ENCODE measurements around the gene ARHGEF9.
"Not testable (repeated sequence)": the region's sequence is repeated elsewhere in the genome, so short reads cannot be mapped to it uniquely, and the experiment has no call there.

The ARHGEF9 gene

DNA sequence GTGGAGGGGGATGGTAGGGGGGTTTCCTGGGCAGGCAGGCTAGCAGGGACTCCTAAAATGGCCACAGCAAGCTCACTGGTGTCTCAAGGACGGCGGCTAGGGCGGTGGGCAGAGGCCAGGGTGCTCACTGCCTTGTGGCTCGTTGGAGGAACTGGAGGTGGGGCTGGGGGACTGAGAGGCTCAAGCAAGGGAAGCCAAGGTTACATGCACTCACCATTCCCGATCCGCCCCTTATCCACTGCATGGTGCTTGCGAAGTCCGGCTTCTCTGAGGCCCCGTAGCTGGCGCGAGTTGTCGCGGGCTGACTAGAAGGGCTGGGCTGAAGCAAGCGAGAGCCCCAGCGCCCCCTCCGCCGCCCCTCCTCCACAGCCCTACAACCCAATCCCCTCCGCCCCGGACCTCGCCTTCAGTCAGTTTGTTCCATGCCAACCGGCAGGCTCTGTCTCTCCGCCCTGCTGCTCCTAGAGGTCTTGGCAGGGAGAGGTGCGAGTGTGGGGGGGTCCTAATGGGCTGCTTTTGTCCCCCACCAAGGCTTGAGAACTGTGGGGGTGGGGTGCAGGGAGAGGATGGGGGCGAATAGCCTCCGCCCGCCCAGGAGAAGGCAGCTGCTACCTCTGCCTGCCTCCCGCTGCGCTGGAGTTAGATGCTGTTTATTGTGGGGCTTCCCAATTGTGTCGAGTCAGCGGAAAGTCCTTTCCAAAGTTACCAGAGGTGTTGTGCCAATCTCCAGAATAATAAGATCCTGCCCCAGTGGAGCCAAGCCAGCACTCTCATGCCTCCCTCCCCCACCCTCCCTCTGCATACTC, at the start of gene ARHGEF9:
TSS of gene ARHGEF9 (minus strand) at position 313 of the 806 bp plus-strand sequence. CDS start at position 244, 69 bp downstream.
- peak; percentile 16 for DNase-seq

DNA sequence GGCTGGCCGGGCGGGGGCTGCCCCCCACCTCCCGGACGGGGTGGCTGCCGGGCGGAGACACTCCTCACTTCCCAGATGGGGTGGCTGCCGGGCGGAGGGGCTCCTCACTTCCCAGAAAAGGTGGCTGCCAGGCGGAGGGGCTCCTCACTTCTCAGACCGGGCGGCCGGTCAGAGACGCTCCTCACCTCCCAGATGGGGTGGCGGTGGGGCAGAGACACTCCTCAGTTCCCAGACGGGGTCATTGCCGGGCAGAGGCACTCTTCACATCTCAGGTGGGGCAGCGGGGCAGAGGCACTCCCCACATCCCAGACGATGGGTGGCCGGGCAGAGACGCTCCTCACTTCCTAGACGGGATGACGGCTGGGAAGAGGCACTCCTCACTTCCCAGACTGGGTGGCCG, 40.4 kb upstream of the ARHGEF9 start:
- DNase-seq: not testable (repeated sequence)

DNA sequence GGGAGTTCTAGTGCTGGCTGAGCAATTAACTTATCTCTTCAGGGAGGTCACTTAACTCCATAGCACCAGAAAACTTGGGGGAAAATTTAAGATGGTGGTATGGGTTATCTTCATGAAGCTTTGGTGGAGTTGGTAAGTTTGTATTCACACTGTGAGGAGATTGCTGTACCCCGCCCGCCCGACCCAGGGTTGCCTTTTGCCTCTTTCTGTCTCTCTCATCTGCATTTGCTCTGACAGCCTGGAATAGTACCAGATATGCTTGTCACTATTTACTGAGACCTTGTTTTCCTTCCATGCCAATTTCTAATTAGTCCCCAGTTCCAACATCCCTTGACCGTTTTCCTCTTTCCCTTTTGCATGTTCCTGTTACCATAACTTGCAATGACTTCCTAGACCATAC, 33.1 kb upstream of the ARHGEF9 start:
- no peak for DNase-seq

DNA sequence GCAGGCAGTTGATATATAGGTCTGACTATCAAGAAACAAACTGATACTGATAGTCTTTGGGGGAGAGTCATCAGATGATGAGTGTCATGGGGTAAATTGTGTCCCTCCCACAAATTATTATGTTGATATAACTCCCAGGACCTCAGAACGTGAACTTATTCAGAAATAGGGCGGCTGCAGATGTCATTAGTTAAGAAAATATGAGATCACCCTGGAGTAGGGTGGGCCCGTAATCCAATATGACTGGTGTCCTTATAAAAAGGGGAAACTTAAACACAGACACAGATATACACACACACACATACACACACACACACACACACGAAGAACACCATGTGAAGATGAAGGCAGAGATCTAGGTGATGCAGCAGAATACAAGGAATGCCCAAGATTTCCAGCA, 32.7 kb upstream of the ARHGEF9 start:
- no peak for DNase-seq

DNA sequence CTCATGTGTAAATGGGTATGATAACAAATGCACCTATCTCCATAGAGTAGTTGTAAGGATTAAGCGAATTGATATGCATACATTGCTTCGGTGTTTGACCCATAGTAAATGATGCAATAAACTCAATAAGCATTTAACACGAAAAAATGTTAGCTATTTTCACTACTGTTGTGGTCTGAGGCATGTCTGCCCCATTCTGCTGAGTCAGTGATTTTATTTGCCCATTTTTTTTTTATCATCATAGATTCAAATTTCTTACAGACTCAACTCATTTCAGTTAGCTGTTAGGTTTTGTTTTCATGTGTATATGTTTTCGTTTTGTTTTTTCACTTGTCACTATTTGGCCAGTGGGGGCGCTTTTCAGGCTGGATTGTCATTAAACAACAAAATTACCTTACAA, 27.8 kb upstream of the ARHGEF9 start:
- DNase-seq: no peak

DNA sequence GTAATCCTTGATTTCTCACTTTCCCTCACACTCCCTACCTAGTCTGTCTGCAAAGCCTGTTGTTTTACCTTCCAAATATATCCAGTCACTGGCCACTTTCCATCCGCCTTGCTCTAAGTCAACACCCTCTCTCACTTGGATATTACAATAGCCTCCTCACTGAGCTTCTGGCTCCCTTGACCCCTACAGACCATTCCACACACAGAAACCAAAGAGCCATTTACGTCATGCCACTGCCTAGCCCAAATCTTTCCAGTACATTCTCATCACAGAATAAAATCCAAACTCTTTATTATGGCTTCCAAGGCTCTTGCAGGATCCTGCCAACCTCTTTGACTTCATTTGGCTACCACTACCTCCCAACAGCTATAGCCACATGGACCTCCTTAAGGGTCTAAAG, 25.7 kb upstream of the ARHGEF9 start:
- DNase-seq: no peak

DNA sequence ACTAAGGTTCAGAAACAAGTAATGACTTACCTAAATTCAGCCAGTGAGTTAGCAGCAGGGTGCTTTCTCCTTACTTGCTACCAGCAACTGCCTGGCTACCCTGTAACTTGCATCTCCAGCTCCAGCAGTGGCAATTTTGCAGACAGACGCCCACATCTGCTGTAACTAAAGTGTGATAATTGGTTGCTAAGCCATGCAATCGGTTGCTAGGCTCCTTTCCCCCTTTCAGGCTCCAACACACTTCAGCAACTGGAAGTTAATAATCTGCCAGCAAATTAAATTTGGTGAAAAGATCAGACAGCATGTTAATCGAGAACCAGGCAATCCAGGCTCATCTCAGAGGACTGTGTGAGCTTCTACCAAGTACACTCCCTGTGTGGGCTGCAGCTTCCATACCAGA, 24.2 kb upstream of the ARHGEF9 start:
- DNase-seq: no peak

DNA sequence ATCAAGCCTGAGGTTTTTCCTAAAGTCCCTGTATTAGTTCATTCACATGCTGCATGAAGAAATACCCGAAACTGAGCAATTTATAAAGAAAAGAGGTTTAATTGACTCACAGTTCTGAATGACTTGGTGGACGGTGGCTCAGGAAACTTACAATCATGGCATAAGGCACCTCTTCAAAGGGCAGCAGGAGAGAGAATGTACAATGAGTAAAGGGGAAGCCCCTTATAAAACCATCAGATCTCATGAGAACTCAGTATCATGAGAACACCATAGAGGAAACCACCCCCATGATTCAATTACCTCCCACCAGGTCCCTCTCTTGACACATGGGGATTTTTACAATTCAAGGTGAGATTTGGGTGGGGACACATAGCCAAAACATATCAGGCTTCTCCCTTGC, 10.4 kb upstream of the ARHGEF9 start:
- DNase-seq: not testable (repeated sequence)

DNA sequence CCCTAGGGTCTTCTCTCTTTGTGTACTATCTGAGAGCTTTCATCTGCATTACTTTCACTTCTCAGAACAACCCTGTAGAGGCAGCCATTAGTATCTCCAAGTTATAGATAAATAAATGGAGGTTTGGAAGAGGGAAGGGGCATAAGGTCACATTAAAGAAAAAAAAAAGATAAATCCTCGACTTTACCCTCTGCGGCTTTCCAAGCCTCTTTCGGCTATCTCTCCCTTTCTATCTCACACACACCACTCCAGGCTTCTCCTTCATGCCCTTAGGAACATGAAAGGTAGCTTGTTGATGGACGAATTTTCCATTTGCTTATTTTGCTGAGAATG, 660 bp upstream of the ARHGEF9 start:
- DNase-seq: no peak

DNA sequence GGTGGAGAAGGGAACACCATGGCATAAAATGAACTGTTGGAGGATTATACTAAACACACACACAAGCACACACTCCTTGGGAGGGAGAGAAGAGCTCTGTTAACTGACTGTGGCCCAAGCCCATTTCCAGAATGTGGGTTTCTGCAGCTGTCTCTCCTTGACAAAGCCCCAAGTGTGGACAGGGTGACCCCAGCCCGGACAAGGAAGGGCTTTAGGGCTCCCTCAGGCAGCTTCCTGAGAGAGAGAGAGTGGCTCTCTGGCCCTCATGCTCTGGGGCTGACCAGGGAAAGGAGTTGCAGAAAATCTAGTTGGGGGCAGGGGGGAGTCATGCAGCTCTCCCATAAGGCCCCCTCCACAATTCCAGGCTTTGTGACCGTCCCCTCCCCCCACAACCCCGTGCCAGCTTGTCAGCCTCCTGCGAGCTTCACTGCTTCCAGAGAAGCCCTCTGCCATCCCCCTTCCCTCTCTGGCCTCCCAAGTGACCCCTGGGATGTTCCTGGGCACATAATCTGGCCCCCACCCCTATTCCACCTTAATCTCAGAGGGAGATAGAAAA, 590 bp downstream of the ARHGEF9 start:
- peak; percentile 1 for DNase-seq

DNA sequence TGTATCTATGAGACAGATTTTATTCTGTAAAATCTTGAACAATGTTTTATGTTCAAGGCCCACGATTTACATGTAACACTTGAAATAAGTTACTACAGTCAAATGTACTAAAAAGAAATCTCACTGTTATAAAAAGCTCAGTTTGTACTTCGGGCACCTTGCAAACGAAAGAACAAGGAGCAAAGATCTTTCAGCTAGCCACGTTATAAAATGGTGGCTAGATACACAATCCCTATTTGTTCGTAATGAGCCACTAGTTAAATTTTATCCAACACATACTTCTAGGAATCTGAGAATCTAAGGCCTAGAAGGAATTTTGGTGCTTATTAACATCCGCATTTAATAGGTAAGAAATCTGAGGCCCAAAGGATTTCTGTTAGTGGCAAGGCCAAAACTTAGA, 2.5 kb downstream of the ARHGEF9 start:
- no peak for DNase-seq

DNA sequence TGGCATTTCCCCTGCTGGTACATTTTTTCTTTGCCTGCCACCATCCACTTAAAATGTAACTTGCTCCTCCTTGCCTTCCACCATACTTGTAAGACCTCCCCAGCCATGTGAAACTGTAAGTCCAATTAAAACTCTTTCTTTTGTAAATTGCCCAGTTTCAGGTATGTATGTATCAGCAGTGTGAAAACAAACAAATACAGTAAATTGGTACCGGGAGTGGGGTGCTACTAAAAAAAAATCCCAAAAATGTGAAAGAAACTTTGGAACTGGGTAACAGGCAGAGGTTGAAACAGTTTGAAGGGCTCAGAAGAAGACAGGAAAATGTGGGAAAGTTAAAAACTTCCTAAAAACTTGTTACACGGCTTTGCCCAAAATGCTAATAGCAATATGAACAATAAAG, 16.3 kb downstream of the ARHGEF9 start:
- DNase-seq: no peak

DNA sequence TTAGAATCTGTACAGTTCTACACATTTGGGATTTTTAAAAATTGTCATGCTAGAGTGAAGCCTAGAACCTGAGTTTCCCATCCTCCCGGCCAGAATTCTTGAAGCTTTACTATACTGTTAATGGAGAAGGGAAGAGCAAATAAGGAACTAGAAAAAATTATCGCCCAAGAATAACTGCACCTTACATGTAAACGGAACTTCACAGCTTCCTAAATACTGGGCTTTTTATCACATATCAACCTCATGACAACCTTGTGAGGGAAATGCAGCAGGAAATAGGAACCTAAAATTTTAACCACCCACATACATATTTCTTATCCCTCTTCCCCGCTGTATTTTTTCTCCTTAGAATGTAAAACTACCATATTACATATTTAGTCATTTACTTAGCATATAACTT, 19.3 kb downstream of the ARHGEF9 start:
- no peak for DNase-seq

DNA sequence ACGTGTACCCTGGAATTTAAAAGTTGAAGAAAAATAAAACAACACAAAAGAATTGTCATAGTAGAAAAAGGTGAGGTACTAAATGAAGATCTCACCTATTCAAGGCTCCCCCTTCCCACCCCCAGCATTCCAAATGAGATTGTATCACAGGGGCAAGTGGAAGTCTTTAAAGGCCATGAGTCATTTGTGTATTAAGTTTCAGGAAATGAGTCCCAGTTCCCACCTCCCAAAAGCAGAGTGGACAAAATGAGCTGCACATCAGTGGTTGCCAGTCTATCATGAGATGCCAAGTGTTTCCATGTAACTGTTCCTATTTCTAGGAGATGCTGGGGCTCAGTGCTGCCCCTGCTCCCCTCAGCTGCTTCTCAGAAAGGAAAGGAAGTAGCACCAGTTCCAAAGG, 20.1 kb downstream of the ARHGEF9 start:
- no peak for DNase-seq

DNA sequence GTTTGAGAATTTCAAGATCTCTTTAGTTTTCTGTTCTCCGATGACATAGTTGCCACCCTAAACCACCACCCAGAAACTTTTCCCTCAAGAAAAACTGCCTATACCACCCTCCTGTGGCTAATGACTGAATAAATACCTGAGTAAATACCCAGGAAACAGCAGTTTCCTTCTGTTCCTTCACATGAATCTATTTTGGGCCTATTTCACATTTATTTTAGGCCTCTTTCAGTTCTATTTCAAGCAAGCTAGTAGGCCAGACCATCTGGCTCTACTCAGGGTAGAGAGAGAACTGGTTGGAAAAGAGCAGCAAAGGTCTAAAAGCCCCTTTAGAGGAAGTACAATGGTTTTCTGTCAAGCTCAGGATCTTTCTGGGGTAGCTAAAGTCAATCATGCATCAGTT, 23.4 kb downstream of the ARHGEF9 start:
- no peak for DNase-seq

DNA sequence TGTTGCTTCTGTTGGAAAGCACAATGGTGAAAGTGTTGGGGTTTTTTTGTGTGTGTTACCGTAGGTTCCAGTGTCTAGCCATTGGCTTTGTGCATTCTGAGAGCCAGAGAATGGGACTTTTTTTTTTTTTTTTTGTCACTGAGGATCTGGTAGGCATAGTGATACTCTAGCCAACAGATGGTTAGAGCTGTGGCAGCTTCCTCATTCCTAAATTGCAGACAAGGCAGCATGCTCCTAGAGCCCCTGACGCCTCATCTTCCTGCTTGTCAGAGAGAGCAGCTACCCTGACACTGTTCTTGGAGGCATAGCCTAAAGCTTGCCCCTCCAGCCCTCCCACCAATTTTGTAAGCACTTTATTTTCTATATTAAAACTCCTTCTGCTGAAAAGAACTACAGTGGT, 27.0 kb downstream of the ARHGEF9 start:
- no peak for DNase-seq

DNA sequence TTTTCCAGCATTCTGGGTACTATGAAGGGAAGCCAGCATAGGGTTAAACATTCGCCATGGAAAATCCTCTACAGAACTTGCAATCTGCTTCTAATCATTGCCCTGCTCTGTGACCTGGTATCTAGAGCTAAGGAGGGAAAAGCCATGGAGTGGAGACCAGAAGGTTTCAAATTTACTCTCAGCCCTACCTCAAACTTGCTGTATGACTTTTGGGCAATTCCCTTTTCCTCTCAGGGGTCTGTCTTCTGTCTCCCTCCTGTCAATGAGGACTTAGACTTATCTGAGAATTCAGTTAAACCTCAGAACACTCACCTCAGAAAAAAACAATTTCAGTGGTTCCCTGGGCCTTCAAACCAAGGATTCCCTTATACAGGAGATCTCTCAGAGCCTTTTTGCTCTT, 29.1 kb downstream of the ARHGEF9 start:
- no peak for DNase-seq

DNA sequence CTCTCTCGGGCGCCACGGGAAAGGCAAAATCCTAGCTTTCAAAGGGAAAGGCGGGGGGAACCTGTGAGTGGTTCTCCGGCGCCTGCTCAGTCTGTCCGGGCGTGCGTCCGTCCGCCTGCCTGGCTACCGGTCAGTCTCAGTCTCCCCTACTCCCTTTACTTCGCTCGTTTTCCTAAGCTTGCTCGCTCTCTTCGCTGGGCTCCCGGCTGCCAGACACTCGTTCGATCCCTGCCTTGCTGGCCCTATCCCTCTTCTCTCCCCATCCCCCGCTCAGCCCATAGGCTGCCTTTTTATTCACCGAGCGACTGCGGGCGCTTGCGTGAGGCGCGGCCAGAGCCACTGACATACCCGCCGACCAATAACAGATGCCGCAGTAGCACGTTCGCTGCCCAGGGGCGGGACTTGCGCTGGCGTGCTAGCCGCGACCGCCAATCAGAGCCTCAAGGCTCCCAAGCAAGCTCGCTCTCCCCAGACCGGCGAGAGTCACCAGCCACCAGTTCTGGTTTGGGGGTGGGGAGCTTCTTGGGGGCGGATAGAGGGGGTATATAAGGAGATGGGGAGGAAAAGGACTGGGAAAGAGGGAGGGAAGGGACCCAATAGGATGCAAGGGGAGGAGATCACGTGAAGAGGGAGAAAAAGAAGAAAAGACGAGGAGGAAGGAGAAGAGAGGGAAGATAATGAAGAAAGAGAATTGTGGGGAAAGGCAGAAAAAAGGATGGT, 30.0 kb downstream of the ARHGEF9 start:
- DNase-seq: peak; percentile 63

DNA sequence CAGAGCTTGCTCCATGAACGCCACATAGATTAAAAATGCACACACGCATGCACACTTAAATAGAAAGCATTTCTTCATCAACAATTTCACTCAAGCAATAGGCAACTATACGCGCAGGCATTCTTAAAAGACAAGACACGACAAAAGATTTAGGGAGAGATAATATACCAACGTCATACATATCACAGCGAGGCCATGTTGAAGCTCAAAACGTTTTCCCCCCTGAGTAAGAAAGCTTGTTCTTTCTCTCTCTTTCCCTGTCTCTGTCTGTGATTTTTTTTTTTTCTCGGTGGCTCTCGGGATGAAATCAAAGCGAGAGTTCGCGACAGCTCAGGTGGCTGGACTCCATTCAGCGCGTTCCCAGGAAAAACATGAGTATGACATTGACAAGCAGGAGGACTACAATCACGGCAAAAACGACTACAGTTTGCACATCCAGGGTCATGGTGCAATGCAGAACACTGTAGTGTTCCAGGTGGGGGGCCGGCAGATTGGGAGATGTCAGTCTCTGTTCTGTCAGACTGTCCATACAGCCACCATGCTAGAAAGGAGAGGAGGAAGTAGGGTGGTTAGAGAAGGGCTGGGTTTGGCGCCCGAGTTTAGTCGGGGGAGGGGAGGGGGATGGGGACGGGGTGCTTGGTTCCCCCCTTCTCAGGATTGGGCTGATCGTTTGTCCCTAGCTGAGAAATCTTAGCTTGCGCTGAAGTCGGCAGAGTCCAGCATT, 30.7 kb downstream of the ARHGEF9 start:
- DNase-seq: no peak

DNA sequence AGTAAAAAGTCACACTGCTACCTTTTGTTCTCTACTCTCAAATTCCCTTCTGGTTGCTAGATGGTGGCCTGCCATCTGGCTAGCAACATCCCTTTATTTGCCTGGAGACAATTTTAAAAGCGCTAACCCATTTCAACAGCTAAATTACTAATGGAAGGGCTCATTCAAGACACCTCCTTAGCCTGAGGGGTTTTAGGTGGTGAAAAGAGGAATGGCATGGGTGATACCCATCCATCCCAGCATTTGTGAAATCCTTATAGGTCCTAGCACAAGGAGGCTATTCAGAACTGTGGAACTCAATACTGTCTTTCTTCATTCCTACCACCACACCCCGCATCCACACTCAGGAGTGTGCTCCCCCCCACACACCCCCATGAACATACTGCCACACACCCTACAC, 33.5 kb downstream of the ARHGEF9 start:
- DNase-seq: no peak

DNA sequence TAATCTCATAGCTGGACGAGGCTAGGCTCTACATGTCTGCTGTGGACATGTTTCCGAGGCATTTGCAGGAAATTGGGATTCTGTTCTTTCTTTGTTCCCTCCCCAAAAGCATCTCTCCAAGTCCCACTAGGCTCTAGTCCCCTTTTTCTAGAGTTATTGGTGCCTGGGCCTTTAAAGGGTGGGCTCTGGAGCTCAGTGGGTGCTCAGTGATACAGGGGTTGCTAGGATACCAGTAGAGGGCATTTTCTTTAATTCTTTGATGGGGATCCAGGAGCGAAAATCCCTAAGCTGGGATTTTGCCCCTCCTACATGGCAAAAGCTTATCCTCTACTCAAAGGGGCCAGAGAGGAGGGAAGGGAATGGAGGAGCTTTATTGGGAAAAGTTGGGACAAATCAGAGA, 34.2 kb downstream of the ARHGEF9 start:
- DNase-seq: no peak

DNA sequence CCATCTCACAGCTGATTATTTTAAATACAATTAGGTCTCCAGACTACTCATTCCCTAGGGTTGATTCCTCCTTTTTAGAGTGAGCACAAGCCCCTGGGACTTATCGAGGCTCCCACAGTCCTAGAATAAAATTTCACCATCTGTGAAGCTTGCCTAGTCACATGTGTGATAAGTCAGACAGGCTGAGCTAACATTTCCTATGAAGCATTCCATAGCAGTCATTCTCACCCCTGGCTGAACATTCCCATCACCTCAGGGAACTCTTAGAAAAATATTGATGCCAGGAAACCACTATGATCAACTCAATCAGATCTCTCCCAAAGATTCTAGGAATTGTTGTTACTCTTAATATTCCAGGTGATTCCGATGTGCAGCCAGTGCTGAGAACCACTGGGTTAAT, 37.7 kb downstream of the ARHGEF9 start:
- DNase-seq: no peak

DNA sequence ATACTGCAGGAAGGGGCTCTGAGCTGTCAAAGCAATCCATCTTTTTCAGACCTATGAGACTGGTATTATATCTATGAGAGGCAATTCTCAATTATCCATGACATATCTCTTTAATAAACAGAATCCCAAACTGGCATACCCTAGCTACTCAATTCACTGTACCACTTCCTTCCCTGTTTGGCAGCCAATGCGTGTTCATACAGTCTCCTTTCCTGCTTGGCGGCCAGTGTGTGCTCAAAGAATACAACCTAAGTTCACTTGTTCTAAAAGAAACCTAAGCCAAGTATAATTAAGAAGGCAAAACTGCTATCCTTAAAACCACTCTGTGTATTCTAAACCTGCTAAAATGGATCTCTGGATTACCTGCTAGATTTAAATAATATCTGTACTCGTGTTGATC, 38.3 kb downstream of the ARHGEF9 start:
- no peak for DNase-seq

DNA sequence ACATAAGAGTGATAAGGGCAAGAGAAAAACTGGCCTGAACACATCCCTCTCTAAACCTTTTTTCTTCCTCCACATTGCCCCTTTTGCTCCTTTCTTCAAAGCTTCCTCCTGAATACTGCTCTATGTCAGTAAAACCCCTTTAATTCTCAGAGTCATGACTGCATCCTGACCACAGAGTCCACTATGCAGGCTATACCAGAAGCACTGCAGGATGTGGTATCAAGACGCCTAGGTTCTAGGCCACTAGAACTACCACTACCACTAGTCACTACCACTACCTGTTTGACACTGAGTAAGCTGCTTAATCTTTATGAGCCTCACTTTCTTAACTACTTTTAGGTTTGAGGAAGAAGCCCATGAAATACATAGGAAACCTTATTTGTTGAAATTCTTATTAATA, 38.7 kb downstream of the ARHGEF9 start:
- no peak for DNase-seq

Measured in DMS79 treated with DMSO at 0.1 percent for 48 hours (cell line).